K562 (cell line): ENCODE results near the gene DDRGK1. TPM values are rescaled to one million over a fixed set of nuclear protein-coding genes. Genes with fewer than 3 reads are reported as not detected.
A peak's percentile ranks its signal among the peaks of the same experiment; 100 is the strongest.

Experiments
- BACH1 ChIP-seq: fragments of 200-800 bp; sonication (Bioruptor generic); IDR thresholded peaks from 2 replicates; pipeline ENCODE4 v1.6.1; 2016; ENCODE audit warnings: missing genetic modification characterization, missing compliant biosample characterization
- KDM1A ChIP-seq, 2 experiments: fragments of 450-650 bp; IDR thresholded peaks; 2 replicates each; pipeline ENCODE4 v1.6.1; 2016; ENCODE audit warnings: mild to moderate bottlenecking in 2 of 2
- KLF13 ChIP-seq: fragments of 450-650 bp; IDR thresholded peaks from 2 replicates; pipeline ENCODE4 v1.6.1; 2016; ENCODE audit warnings: missing genetic modification characterization, low read depth, mild to moderate bottlenecking, missing compliant biosample characterization, moderate library complexity, borderline replicate concordance
- MTA3 ChIP-seq: fragments of 450-650 bp; formaldehyde crosslinking; IDR thresholded peaks from 2 replicates; pipeline ENCODE4 v1.6.1; 2017; ENCODE audit warnings: mild to moderate bottlenecking, borderline replicate concordance
- MXD1 ChIP-seq: fragments of 250-450 bp; sonication (Bioruptor Pico); IDR thresholded peaks from 2 replicates; pipeline ENCODE4 v1.8.0; 2021; ENCODE audit warnings: borderline replicate concordance, mild to moderate bottlenecking, moderate library complexity; ENCODE audit not compliant: poor library complexity, severe bottlenecking
- PHB ChIP-seq: fragments of 250-450 bp; sonication (Bioruptor Pico); IDR thresholded peaks from 2 replicates; pipeline ENCODE4 v1.5.0; 2021
- TFAP4 ChIP-seq: sonication (generic); formaldehyde crosslinking; IDR thresholded peaks from 2 replicates; pipeline ENCODE4 v1.8.0; 2022; ENCODE audit warnings: missing genetic modification reagents, mild to moderate bottlenecking, moderate library complexity, borderline replicate concordance
- ZNF398 ChIP-seq: fragments of 250-450 bp; sonication (Bioruptor Pico); IDR thresholded peaks from 2 replicates; pipeline ENCODE4 v1.8.0; 2021; ENCODE audit warnings: moderate library complexity, mild to moderate bottlenecking, inconsistent platforms
- ZNF609 ChIP-seq: sonication (generic); formaldehyde crosslinking; IDR thresholded peaks from 2 replicates; pipeline ENCODE4 v1.8.1; 2023; ENCODE audit warnings: missing genetic modification reagents, mild to moderate bottlenecking, borderline replicate concordance
- polyA plus RNA-seq, 8 experiments: library from polyadenylated mRNA; depleted of rRNA in 4 of 8; stranded (reverse) in 5 of 8; unstranded in 3 of 8; fragments of >200 nt; fragmentation: Nextera tagmentation in 2 of 8; fragmentation: Illumina TruSeq in 1 of 8; extraction: Ambion mirVana in 2 of 8; extraction: Trizol in 1 of 8; gene quantifications; 2 replicates each; pipeline versions ENCODE4 v1.2.1 to v1.2.3, GENCODE V29; 2011 to 2014; ENCODE audit warnings: inconsistent platforms in 1 of 8, missing spikeins in 1 of 8
- total RNA-seq, 7 experiments: library from RNA; depleted of rRNA in 6 of 7; stranded (reverse); fragments of >200 nt in 6 of 7; fragmentation: Illumina TruSeq in 2 of 7; extraction: Trizol in 2 of 7; gene quantifications; 2 replicates each; pipeline versions ENCODE4 v1.2.1 to v1.2.3, GENCODE V29; 2011 to 2021; ENCODE audit warnings: low replicate concordance in 1 of 7
- TF ChIP-seq, protein P1 (sequence below): sonication (generic); formaldehyde crosslinking; IDR thresholded peaks from 2 replicates; pipeline ENCODE4 v1.9.0; 2022; ENCODE audit warnings: mild to moderate bottlenecking, missing genetic modification reagents
- TF ChIP-seq, protein P2 (sequence below), 2 experiments: IDR thresholded peaks; 2 replicates each; pipeline ENCODE4 v1.6.1; 2012; ENCODE audit warnings: improper control_type of control experiment in 2 of 2, low read depth in 2 of 2, low read length in 2 of 2, borderline replicate concordance in 1 of 2

The DDRGK1 gene
- total and polyA plus RNA-seq, 9 of the 15 experiments (the other 6 are each of a cell fraction or from before 2014, with no cell fraction given): 2.3 to 54.4 (median 29.1) TPM

- peak; percentile 76 for TF ChIP-seq TFAP4
- TF ChIP-seq, protein P1, sequence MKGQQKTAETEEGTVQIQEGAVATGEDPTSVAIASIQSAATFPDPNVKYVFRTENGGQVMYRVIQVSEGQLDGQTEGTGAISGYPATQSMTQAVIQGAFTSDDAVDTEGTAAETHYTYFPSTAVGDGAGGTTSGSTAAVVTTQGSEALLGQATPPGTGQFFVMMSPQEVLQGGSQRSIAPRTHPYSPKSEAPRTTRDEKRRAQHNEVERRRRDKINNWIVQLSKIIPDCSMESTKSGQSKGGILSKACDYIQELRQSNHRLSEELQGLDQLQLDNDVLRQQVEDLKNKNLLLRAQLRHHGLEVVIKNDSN (CRISPR knock-in tag): 0 out of 2 replicates have a peak, but pooled peaks have one; percentile 44
- no peak for TF ChIP-seq MXD1 (CRISPR knock-in tag)
- no peak for TF ChIP-seq PHB
- no peak for TF ChIP-seq MTA3
- 0 out of 4 replicates have a peak, but pooled peaks of 1 of the 2 experiments have one; percentile 14 for TF ChIP-seq KDM1A (IDR thresholded peaks at IDR 0.05)
- TF ChIP-seq ZNF398 (CRISPR knock-in tag): no peak
- TF ChIP-seq, protein P2, sequence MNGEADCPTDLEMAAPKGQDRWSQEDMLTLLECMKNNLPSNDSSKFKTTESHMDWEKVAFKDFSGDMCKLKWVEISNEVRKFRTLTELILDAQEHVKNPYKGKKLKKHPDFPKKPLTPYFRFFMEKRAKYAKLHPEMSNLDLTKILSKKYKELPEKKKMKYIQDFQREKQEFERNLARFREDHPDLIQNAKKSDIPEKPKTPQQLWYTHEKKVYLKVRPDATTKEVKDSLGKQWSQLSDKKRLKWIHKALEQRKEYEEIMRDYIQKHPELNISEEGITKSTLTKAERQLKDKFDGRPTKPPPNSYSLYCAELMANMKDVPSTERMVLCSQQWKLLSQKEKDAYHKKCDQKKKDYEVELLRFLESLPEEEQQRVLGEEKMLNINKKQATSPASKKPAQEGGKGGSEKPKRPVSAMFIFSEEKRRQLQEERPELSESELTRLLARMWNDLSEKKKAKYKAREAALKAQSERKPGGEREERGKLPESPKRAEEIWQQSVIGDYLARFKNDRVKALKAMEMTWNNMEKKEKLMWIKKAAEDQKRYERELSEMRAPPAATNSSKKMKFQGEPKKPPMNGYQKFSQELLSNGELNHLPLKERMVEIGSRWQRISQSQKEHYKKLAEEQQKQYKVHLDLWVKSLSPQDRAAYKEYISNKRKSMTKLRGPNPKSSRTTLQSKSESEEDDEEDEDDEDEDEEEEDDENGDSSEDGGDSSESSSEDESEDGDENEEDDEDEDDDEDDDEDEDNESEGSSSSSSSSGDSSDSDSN (IDR thresholded peaks at IDR 0.05; ENCODE audit: borderline replicate concordance in 1 of 2, low read depth in 2 of 2, low read length in 2 of 2): 0 out of 4 replicates have a peak, but pooled peaks of 1 of the 2 experiments have one; percentile 57
- TF ChIP-seq ZNF609: no peak
- TF ChIP-seq BACH1 (tag): no peak
- no peak for TF ChIP-seq KLF13
Observed at GRCh38 chr20:3248167-3248992, 43.9 kb upstream of the DDRGK1 start (continued).
